ENCODE data around the gene WRAP73.

GRCh38 chr1:3594706-3595377, 55.1 kb downstream of the WRAP73 start:
- TF ChIP-seq CTCF (IDR thresholded peaks at IDR 0.05): no peak
- no peak for TF ChIP-seq EP300 (IDR thresholded peaks at IDR 0.05)
- TF ChIP-seq POLR2AphosphoS5 (IDR thresholded peaks at IDR 0.05): no peak
